Spinal cord (tissue), 10 donors: ENCODE measurements around the gene CEBPE. TPM values are rescaled to one million over a fixed set of nuclear protein-coding genes. Genes with fewer than 3 reads are reported as not detected.
A peak's percentile ranks its signal among the peaks of the same experiment; 100 is the strongest.

Experiments used
- DNase-seq, 6 donors: peaks; one replicate each; pipeline versions ENCODE4 v3.0.0 to v3.0.0-alpha.2; 2013 to 2015; ENCODE audit warnings: low spot score in 6 of 6, low read depth in 4 of 6
- H3K27ac ChIP-seq: one replicate; pipeline ENCODE4 v1.5.1; 2013; ENCODE audit warnings: low read depth, low read length, control low read depth
- H3K27me3 ChIP-seq: one replicate; pipeline ENCODE4 v1.6.1; 2013; ENCODE audit warnings: low read length; ENCODE audit not compliant: control insufficient read depth, insufficient read depth
- H3K36me3 ChIP-seq: one replicate; pipeline ENCODE4 v1.6.1; 2013; ENCODE audit warnings: low read length; ENCODE audit not compliant: control insufficient read depth, insufficient read depth
- H3K4me1 ChIP-seq: one replicate; pipeline ENCODE4 v1.6.1; 2013; ENCODE audit warnings: low read length; ENCODE audit not compliant: control insufficient read depth, insufficient read depth
- H3K4me3 ChIP-seq: one replicate; pipeline ENCODE4 v1.5.1; 2013; ENCODE audit warnings: low read depth, low read length, control low read depth
- H3K9me3 ChIP-seq: one replicate; pipeline ENCODE4 v1.6.1; 2013; ENCODE audit warnings: low read length; ENCODE audit not compliant: control insufficient read depth, insufficient read depth
- WGBS: methylation state at CpG from one replicate; pipeline ENCODE4 v1.1.5; 2013; ENCODE audit warnings: missing lambda C conversion rate; ENCODE audit not compliant: insufficient coverage; 5-methylcytosine and 5-hydroxymethylcytosine counted together
- polyA plus RNA-seq, 2 donors: library from polyadenylated mRNA; unstranded; fragments of 120-200 nt; gene quantifications; one replicate each; pipeline ENCODE4 v1.2.1, GENCODE V29; 2013; ENCODE audit not compliant: insufficient read length in 2 of 2
- total RNA-seq, 2 donors: library from RNA; depleted of rRNA in 1 of 2; stranded (reverse); fragments of 120-200 nt in 1 of 2; fragments of >200 nt in 1 of 2; gene quantifications; one replicate each; pipeline versions ENCODE4 v1.2.3 to v1.2.4, GENCODE V29; 2013 to 2014
- donor health status: healthy.

CEBPE gene
- total and polyA plus RNA-seq, 4 donors, result 0.17 to 1.5 TPM; not detected in 2

- Histone ChIP-seq H3K9me3 (no peaks in the 10 kb centered on the region), H3K27ac (no peak overlapping the region), H3K36me3 (peaks cover 4% of the 10 kb centered on the region), H3K4me3 (no peak overlapping the region), H3K4me1 (no peaks in the 10 kb centered on the region), H3K27me3 (no peaks in the 10 kb centered on the region)
- DNase-seq, result no peak
- WGBS, result 53% methylated on average over 2 of the region's 2 CpGs
These were observed 27.4 kb upstream of the CEBPE start for GRCh38 chr14:23146351-23146910.

- Histone ChIP-seq H3K27ac (no peak overlapping the region), H3K36me3 (peaks cover under 1% of the 10 kb centered on the region)
These were observed 26.8 kb upstream of the CEBPE start for GRCh38 chr14:23145794-23146350.

DNA sequence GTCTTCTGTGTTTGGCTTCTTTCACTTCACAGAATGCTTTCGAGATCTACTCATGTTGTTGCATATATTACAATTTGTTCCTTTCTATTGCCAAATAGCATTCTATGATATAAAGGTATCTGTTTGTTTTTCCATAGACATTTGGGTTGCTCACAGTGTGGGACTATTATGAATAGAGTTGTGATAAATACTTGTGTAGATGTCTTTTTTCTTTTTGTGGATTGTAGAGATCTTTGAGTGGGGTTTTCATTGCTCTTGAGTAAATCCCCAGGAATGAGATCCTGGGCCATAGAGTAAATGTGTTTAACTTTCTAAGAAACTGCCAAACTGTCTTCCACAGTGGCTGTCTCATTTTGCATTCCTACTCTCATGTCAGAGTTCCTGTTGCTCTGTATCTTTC, 24.9 kb upstream of the CEBPE start:
- WGBS, result no CpG with 5 or more reads among the region's 1 CpG

More at GRCh38 chr14:23145794-23146350, 26.8 kb upstream of the CEBPE start:
- no peak overlapping the region for H3K4me3 ChIP-seq
- H3K27me3 ChIP-seq, result no peaks in the 10 kb centered on the region
- WGBS, result 90% methylated on average over 2 of the region's 4 CpGs
- no peak for DNase-seq
- no peaks in the 10 kb centered on the region for H3K9me3 ChIP-seq
- H3K4me1 ChIP-seq, result no peaks in the 10 kb centered on the region

GRCh38 chr14:23142826-23143225, 23.8 kb upstream of the CEBPE start:
- no peak overlapping the region for H3K4me3 ChIP-seq
- no peaks in the 10 kb centered on the region for H3K36me3 ChIP-seq
- no peaks in the 10 kb centered on the region for H3K27me3 ChIP-seq
- DNase-seq, result no peak
- H3K4me1 ChIP-seq, result no peaks in the 10 kb centered on the region
- WGBS, result 86% methylated on average over 3 of the region's 4 CpGs
- no peaks in the 10 kb centered on the region for H3K9me3 ChIP-seq
- no peak overlapping the region for H3K27ac ChIP-seq

More for the DNA sequence above, 24.9 kb upstream of the CEBPE start:
- Histone ChIP-seq H3K27me3 (no peaks in the 10 kb centered on the region), H3K4me1 (no peaks in the 10 kb centered on the region), H3K27ac (no peak overlapping the region), H3K4me3 (no peak overlapping the region), H3K9me3 (no peaks in the 10 kb centered on the region), H3K36me3 (no peaks in the 10 kb centered on the region)
- no peak for DNase-seq

GRCh38 chr14:23141706-23142444, 22.8 kb upstream of the CEBPE start:
- Histone ChIP-seq H3K4me1 (no peaks in the 10 kb centered on the region), H3K27me3 (no peaks in the 10 kb centered on the region), H3K27ac (no peak overlapping the region), H3K36me3 (no peaks in the 10 kb centered on the region), H3K4me3 (no peak overlapping the region), H3K9me3 (no peaks in the 10 kb centered on the region)
- peak in 1 of 6 donors; percentile 50 for DNase-seq
- WGBS, result 51% methylated on average over 3 of the region's 7 CpGs

DNA sequence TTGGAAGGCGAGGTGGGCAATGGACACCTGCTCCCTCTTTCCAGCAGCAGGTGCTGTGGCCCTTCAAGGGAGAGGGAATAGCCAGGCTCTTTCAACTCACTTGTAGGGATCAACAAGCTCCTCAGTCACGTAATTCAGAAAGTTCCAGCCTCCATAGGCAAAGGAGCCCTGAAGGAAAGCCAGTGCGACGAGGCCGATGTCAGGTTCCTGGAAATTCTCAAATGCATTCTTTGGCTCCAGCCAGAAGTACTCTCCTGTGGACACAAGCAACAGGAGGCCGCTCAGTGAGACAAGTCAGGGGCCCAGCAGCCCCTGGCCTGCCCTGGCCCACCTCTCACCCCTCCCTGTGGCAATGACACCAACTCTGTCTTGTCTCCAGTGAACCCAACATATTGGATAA, 21.3 kb upstream of the CEBPE start:
- no peaks in the 10 kb centered on the region for H3K27me3 ChIP-seq
- no peak for DNase-seq
- no peak overlapping the region for H3K4me3 ChIP-seq
- no peak overlapping the region for H3K27ac ChIP-seq
- no peaks in the 10 kb centered on the region for H3K9me3 ChIP-seq
- H3K36me3 ChIP-seq, result no peaks in the 10 kb centered on the region
- WGBS, result 90% methylated on average over 5 of the region's 6 CpGs
- no peaks in the 10 kb centered on the region for H3K4me1 ChIP-seq

GRCh38 chr14:23139874-23140273, 20.8 kb upstream of the CEBPE start:
- no peaks in the 10 kb centered on the region for H3K4me1 ChIP-seq
- H3K4me3 ChIP-seq, result no peak overlapping the region
- WGBS, result 100% methylated on average over 1 of the region's 2 CpGs
- no peak for DNase-seq
- no peaks in the 10 kb centered on the region for H3K36me3 ChIP-seq
- no peaks in the 10 kb centered on the region for H3K27me3 ChIP-seq
- H3K9me3 ChIP-seq, result no peaks in the 10 kb centered on the region
- no peak overlapping the region for H3K27ac ChIP-seq

DNA sequence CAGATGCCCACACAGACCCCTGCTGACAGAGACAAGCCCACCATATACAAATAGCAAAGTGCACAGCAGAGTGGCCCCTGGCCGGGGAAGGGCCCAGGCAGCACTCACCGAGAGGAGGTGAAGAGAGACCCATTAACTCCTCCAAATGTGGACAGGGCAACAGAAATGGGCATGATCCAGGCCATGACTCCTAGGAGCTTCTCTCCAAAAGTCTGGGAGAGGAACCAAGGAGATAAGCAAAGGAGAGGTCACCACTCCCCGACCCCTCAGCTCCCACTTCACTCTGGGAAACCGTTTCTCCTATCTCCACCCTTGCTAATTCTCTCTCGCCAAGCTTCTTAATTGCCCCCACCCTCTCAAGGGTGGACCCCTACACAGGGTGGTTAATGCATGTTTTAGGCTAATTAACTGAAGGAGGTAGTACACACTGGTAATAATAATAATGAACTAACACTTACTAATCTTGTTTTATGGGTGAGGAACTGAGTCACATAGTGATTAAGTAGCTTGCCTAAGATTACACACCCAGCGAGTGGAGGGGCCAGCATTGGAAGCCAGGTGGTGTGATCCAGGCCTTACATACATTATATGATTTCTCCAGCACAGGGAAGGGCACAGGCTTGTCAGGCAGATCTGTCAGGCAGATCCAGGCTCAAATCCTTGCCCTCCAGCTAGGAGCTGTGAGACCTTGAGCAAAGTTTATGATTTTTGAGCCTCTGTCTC, 18.9 kb upstream of the CEBPE start:
- Histone ChIP-seq H3K36me3 (no peaks in the 10 kb centered on the region), H3K4me1 (no peaks in the 10 kb centered on the region), H3K9me3 (no peaks in the 10 kb centered on the region), H3K27me3 (no peaks in the 10 kb centered on the region), H3K4me3 (no peak overlapping the region), H3K27ac (no peak overlapping the region)
- DNase-seq, result no peak
- no CpG with 5 or more reads among the region's 6 CpGs for WGBS

DNA sequence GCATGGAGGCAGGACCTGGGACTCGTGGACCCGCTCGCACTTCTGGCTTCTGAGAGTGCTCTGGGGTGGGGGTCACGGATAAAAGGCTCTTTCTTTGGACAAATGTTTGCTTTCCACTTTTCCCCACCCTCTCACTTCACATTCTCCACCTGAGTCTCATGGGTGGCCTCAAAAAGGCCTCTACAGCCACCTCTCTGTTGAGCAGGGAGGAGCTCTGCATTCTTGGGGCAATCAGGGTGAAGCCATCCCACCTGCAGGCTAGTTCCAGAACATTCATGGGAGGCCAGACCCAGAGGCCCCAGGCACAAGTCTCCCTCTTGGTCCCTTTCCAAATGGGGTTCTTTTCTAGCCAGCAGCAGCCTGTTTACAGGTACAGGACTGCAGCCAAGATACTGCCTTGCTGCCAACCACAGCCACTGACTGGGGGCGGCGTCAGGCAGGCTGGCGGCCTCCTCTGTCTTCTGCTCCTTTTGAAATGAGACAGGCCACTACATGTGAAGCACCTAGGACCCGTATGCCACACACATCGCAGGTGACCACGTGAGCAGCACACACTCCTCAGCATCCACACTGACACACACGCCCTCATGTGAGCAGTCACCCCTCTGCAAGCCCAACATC, 18.2 kb upstream of the CEBPE start:
- Histone ChIP-seq H3K4me1 (no peaks in the 10 kb centered on the region), H3K4me3 (no peak overlapping the region), H3K27ac (no peak overlapping the region), H3K27me3 (no peaks in the 10 kb centered on the region), H3K9me3 (no peaks in the 10 kb centered on the region), H3K36me3 (no peaks in the 10 kb centered on the region)
- DNase-seq, result no peak
- whole genome bisulfite sequencing, result 84% methylated on average over 10 of the region's 11 CpGs
